ENCODE measurements around the gene AIFM2.

AIFM2 gene

GRCh38 chr10:70067586-70067985 is 65.0 kb downstream of the AIFM2 start:
- no peak overlapping the region for H3K4me3 ChIP-seq (ENCODE audit: low read length)
- H3K9me3 ChIP-seq (ENCODE audit: insufficient read depth, low read length): no peaks in the 10 kb centered on the region
- no peaks in the 10 kb centered on the region for H3K79me2 ChIP-seq (ENCODE audit: low read length)
- H2AFZ ChIP-seq (ENCODE audit: low read depth, low read length): no peak overlapping the region
- no peaks in the 10 kb centered on the region for H3K4me1 ChIP-seq (ENCODE audit: low read length)
- H3K4me2 ChIP-seq (ENCODE audit: low read length): no peak overlapping the region
- H3K9ac ChIP-seq (ENCODE audit: low read length): no peak overlapping the region
- no peaks in the 10 kb centered on the region for H3K27me3 ChIP-seq (ENCODE audit: low read depth, low read length)
- H4K20me1 ChIP-seq (ENCODE audit: insufficient read depth, low read length): no peaks in the 10 kb centered on the region
- H3K36me3 ChIP-seq (replicated peaks; ENCODE audit: low read depth, low read length): no peaks in the 10 kb centered on the region
- TF ChIP-seq EZH2phosphoT487 (IDR thresholded peaks at IDR 0.05; ENCODE audit: low read depth) (no peak), CTCF (IDR thresholded peaks at IDR 0.05; ENCODE audit: low read depth, low read length) (no peak)
- no peak overlapping the region for H3K27ac ChIP-seq (ENCODE audit: low read length)

- Histone ChIP-seq H4K20me1 (ENCODE audit: insufficient read depth, low read length) (no peaks in the 10 kb centered on the region), H3K79me2 (ENCODE audit: low read length) (no peaks in the 10 kb centered on the region), H3K27ac (ENCODE audit: low read length) (no peak overlapping the region), H3K27me3 (ENCODE audit: low read depth, low read length) (no peaks in the 10 kb centered on the region), H3K36me3 (replicated peaks; ENCODE audit: low read depth, low read length) (no peaks in the 10 kb centered on the region), H2AFZ (ENCODE audit: low read depth, low read length) (no peak overlapping the region), H3K9ac (ENCODE audit: low read length) (no peak overlapping the region), H3K4me2 (ENCODE audit: low read length) (no peak overlapping the region), H3K4me3 (ENCODE audit: low read length) (no peak overlapping the region), H3K9me3 (ENCODE audit: insufficient read depth, low read length) (no peaks in the 10 kb centered on the region), H3K4me1 (ENCODE audit: low read length) (no peaks in the 10 kb centered on the region)
- TF ChIP-seq CTCF (IDR thresholded peaks at IDR 0.05; ENCODE audit: low read depth, low read length): no peak
- no peak for TF ChIP-seq EZH2phosphoT487 (IDR thresholded peaks at IDR 0.05; ENCODE audit: low read depth)
These were observed 66.4 kb downstream of the AIFM2 start for GRCh38 chr10:70066190-70066589.

GRCh38 chr10:70064486-70064885 is 68.1 kb downstream of the AIFM2 start:
- Histone ChIP-seq H3K9me3 (ENCODE audit: insufficient read depth, low read length) (no peaks in the 10 kb centered on the region), H3K4me1 (ENCODE audit: low read length) (no peaks in the 10 kb centered on the region), H3K27me3 (ENCODE audit: low read depth, low read length) (no peaks in the 10 kb centered on the region), H3K4me2 (ENCODE audit: low read length) (no peak overlapping the region), H2AFZ (ENCODE audit: low read depth, low read length) (no peak overlapping the region), H3K36me3 (replicated peaks; ENCODE audit: low read depth, low read length) (no peaks in the 10 kb centered on the region), H3K4me3 (ENCODE audit: low read length) (no peak overlapping the region), H4K20me1 (ENCODE audit: insufficient read depth, low read length) (no peaks in the 10 kb centered on the region), H3K79me2 (ENCODE audit: low read length) (no peaks in the 10 kb centered on the region), H3K27ac (ENCODE audit: low read length) (no peak overlapping the region), H3K9ac (ENCODE audit: low read length) (no peak overlapping the region)
- no peak for TF ChIP-seq CTCF (IDR thresholded peaks at IDR 0.05; ENCODE audit: low read depth, low read length)
- TF ChIP-seq EZH2phosphoT487 (IDR thresholded peaks at IDR 0.05; ENCODE audit: low read depth): no peak

GRCh38 chr10:70063418-70064098 is 69.1 kb downstream of the AIFM2 start:
- Histone ChIP-seq H4K20me1 (ENCODE audit: insufficient read depth, low read length) (no peaks in the 10 kb centered on the region), H3K4me2 (ENCODE audit: low read length) (no peak overlapping the region), H3K4me1 (ENCODE audit: low read length) (no peaks in the 10 kb centered on the region), H3K9me3 (ENCODE audit: insufficient read depth, low read length) (no peaks in the 10 kb centered on the region), H3K9ac (ENCODE audit: low read length) (no peak overlapping the region), H3K36me3 (replicated peaks; ENCODE audit: low read depth, low read length) (no peaks in the 10 kb centered on the region), H3K79me2 (ENCODE audit: low read length) (no peaks in the 10 kb centered on the region), H3K27ac (ENCODE audit: low read length) (no peak overlapping the region), H2AFZ (ENCODE audit: low read depth, low read length) (no peak overlapping the region), H3K4me3 (ENCODE audit: low read length) (no peak overlapping the region), H3K27me3 (ENCODE audit: low read depth, low read length) (no peaks in the 10 kb centered on the region)
- no peak for TF ChIP-seq CTCF (IDR thresholded peaks at IDR 0.05; ENCODE audit: low read depth, low read length)
- TF ChIP-seq EZH2phosphoT487 (IDR thresholded peaks at IDR 0.05; ENCODE audit: low read depth): no peak
